Stimulated activated CD8-positive, alpha-beta memory T cell treated with anti-CD3 and anti-CD28 coated beads, Interleukin-15, amount 100 ng/mL, for 1 hour (primary cell): ENCODE data around the gene TMEM178B.

ENCODE experiments used
- DNase-seq: peaks from one replicate; pipeline ENCODE4 v3.0.0-alpha.2; 2020; ENCODE audit warnings: low read depth

Gene TMEM178B

DNA sequence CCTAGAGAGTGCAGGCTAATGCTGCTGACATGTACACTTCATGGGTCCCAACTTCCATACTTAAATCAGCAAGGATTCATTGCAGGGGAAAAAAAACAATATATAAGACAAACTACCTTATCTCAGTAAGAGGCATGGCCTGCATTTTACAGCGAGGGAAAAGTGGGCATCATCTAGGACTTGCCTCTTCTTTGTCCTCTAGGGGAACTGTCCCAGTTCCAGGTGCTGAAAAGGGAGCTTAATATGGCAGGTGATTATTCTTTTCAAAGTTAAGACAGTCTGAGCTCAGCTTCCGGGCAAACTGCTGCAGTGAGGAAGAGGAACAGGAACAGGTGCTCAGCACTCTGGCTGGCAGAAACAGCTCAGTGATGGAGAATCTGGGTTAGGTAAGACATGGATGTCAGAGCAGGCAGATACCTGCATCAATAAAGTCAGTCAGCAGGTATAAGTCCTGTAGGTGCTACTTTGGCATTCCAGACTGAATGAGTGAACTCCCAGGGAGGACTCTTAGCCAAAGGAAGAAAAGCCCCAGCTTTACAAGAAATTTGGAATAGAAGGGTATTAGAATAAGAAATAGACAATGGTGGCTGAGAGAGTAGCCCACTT lies 147.2 kb downstream of the TMEM178B start:
- no peak for DNase-seq

DNA sequence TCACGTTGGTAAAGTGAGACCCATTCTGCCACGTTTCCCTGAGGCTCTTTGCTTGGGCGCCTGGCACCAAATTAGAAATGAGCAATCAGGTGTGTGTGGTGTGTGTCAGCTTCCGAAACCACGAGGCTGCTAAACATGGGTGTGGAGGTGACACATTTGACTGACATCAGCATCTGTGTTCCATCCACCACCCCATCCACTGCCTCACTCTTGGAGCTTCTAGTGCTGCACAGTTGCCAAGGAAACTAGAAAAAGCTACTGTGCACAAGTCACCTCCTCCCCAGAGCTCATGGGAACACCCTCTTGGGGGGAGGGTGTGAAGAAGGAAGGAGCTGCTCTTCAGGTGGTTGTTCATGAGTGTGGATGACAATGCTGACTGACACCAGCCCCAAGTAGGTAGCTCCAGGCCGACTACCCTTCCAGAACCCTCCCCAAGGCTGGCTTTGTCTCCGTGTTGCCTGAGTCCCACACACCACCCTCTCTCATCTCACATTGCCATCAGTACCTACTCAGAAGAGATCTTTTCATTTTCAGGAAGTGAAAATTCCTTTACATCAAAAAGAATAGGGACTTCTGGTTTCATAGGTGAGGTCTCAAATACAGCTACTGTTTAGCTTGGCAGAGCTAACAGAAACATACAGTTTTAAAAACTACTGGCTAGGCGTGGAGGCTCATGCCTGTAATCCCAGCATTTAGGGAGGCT lies 152.2 kb downstream of the TMEM178B start:
- DNase-seq: no peak

DNA sequence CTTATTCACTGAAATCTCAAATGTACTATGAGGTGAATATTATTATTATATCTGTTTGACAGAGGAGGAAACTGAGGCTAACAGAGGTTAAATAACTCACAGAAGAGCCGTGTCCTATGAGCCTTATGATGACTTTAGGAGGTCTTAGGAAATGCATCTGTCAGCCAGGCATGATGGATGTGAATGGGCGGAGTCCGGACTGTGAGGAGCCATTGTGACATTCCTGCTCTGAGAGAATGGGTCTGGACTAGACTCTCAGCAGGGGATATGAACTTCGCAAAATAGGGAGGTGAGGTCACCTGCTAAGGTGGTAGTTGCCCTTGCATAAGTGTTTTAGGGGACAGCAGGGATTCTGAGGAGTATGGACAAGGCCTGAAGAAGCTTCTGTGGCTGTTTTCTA lies 153.6 kb downstream of the TMEM178B start:
- DNase-seq: no peak

DNA sequence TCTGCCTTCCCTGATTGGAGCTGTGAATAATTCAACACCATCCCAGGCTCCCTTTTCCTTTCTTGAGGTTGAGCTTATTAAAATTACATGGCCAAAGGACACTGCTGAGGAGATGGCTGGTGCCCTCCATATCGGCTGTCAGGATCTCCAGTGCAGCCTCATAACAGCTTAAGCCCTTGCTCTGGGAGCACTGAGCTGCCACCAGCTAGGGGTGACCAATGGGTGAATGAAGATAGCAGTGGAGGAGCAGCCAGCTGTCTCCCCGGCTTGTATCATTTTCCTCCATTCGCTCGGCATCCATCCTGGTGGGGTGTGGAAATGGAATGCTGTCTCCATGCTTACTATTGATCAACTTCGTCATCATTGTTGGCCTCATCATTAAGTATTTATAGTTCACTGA lies 154.6 kb downstream of the TMEM178B start:
- DNase-seq: no peak

DNA sequence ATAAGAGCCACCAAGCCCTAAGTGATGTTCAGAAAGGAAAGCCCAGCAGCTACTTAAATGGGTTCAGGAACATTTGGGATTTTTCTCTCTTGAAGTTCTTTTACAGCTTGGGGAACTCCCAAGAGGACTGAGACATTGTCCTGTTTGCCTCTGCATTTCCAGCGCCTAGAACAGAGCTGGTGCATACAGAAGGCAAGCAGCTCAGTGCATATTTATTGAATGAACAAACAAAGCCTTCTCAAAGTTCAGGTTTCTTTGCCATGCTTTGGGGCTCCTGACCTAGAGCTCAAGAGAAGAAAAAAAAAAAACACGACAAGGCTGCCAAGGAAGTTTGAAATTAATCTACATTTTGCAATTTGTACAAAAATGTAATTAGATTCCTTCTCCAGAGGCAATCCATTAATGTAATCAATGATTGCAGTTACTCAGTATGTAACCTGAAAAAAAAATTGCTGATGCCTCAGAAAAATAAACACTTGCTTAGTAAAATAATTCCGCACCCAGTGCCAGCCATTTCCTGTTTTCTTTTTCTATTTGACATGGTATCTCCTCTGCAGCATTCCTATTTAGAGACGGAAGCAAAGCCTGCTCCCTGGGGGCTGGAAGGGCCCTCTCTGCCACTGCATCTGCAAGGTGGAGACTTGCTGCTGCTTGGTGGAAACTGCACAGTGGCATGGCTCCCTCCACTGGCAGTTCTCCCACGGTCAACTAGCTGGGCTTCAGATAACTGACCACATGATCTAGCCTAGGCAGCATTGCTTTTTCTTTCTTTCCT lies 157.3 kb downstream of the TMEM178B start:
- DNase-seq: no peak

DNA sequence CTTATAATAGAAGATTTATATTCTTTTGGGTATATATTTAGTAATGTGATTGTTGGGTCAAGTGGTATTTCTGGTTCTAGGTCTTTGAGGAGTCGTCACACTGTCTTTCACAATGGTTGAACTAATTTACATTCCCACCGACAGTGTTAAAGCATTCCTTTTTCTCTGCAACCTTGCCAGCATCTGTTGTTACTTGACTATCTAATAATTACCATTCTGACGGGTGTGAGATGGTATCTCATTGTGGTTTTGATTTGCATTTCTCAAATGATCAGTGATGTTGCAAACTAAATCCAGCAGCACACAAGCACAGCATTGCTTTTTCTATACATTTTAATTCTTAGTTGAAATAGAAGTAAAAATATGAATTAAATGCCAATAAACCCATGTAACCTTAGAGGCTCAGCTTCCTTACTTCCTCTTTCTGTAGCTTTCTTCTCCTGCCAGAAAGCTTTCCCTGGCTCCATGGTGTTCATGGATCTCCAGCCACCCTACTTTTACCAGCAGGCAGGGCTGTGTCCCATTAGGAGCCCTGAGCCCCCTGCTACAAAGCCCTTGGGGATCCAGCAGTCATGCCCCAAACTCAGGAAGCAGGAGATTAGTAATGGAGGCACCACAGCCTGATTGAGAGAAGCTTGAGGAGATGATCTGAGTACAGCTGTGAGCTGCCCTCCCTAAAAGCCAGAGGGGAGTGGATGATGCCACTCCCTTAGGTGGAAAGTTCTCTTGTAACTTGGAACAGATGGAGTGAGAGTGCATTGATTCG lies 158.6 kb downstream of the TMEM178B start:
- DNase-seq: no peak

DNA sequence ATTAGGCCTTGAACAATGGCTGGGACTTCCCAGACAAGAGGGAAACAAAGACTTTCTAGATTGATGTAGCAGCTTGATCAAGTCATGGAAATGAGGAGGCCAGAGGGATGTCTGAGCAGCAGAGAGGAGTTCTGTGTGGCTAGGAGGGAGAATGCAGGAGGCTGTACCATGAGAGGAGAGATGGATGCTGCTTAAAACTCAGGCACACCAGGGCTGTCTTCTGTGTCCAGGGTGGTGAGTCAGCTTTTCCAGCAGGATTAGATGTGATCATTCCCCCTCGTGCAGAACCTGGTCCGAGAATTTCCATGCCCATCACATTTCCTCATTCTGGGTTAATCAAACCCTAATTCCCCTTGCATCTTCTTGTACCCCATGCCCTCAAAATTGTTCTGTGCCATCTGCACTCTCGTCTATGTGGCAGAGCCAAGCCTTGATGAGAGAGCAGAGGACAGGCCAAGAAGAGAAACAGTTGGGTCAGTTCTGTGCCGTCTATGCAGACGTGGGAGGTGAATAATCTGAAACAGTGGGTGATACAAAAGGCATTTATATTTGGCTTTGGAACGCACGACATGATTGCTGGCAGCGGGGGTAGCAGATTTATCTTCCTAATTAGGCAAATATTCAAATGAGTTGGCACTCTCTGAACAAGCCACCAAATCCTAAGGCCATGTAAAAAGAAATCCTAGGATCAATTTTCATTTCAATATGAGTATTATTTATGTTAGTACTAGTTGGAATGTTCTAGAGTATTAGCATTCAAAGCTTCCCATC lies 160.7 kb downstream of the TMEM178B start:
- no peak for DNase-seq

DNA sequence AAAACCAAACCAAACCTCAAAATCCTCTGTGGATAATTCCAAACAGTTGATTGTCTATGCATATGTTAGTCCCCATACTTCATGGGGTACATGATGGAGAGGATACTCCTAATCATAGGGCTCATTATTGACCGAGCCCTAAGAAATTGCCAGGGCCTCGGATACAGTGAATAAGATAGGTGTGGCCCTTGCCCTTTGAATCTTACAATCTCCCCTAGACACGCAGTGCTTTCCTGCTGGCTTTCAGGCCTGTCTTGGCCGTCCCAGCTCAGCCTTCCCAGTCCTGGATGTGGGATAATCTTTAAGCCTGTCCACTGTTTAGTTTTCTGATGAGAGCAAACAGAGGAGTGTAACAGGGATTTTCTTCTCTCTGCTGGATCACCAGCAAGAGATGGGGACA lies 161.8 kb downstream of the TMEM178B start:
- no peak for DNase-seq

DNA sequence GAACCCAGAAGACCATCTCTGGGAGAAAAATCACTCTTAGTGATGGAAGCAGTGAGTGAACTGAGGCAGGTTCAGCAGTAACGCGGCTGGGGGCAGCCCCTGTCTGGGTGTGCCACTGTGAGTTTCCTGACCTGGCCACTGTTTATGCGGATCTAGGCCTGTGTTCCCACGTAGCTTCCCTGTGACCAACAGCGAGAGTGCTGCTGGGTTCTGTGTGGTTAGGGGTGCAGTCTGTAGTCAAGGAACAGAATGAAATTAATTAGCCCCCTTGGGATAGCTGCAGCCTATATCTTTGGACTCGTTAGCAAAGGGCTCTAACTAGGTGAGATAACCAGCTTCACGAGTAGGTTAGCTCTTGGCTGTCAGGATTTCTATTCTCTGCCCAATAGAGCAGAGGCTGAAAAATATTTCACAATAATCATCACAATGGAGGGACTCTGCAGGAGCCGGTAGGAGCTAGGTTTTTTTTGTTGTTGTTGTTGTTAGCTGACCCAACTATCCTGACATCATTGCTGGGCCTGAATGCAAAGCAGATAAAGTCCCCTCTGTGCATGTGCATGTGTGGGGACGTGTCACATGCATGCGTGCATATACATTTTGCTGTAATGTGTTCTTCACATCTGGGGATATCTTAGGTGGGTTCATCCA lies 164.9 kb downstream of the TMEM178B start:
- DNase-seq: no peak

DNA sequence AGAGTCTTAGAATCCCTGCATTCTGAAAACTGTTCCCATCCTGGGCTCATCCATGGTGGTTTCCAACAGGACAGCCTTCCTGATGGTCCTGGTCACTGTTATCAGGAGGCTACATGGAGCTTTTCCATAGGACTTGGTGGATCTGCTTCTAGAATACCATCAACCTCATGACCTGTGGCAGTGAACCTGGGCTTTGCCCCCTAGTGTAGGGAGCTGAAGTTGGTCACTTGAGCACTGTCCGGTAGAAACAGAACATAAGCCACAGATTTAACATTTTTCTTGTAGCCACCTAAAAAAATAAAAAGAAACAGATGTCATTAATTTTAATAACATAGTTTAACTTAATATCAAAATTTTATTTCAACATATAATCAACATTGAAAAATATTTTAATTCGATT lies 165.8 kb downstream of the TMEM178B start:
- DNase-seq: no peak

DNA sequence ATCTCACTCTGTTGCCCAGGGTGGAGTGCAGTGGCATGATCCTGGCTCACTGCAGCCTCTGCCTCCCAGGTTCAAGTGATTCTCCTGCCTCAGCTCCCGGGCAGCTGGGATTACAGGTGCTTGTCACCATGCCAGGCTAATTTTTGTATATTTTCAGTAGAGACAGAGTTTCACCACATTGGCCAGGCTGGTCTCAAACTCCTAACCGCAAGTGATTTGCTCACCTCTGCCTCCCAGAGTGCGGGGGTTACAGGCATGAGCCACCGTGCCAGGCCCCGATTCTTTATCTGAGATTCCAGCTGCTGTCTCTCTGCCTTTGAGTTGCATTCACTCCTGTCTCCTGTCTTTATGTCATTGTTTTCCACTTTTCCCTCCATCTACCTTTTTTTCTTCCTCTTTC lies 168.7 kb downstream of the TMEM178B start:
- no peak for DNase-seq

DNA sequence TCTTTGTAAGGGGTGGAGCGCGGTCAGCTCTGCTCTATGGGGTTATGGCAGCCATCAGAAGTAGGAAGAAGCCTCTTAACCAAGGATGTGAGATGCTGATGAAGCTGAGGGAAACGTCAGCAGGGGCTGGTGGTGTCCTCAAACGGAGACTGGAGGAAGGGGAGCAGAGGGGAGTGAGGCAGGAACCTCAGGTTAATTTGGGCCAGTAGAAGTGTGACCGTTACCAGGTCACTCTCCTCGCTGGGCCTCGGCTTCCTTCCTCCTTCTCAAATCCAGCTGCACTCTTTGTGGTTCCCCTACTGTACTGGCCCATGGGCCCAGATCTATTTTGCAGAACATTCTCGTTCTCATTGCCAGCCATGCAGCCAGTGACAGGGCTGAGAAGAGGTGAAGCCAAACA lies 169.5 kb downstream of the TMEM178B start:
- no peak for DNase-seq

DNA sequence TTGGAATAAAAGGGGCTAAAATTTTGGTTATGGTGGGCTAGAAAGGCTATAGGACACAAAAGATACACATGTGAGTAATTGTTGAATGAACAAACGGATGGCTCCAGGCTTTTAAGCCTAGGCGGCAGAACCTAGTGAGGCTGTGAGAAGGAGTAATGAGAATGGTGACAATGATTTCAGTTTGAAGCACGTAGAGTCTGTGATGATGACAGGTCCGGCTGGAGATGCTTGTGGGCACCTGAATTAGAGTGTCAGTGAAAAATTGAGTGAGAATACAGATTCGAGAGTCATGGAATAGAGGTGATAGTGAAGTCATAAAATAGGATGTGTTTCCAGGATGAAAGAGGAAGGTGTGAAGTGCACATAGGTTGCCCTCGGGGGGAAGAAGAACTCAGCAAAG lies 170.6 kb downstream of the TMEM178B start:
- DNase-seq: no peak

DNA sequence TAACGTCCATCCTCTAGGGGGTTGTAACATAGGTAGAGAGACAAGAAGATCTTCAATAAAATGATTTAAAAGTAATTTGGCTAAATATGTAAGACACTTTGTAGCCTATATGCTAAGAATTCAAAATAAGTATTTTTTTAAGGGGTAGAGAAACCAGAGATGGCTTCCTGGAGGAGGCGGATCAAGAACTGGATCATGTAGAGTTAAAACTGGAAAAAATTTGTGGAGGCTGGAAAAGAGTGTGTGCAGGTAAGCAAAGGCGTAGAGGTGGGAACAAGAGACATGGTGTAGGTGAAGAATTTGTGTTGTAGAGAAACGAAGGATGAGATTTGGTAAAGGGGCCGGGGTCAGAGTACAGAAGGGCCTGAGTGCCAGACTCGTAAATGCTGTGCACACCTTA lies 172.6 kb downstream of the TMEM178B start:
- no peak for DNase-seq

DNA sequence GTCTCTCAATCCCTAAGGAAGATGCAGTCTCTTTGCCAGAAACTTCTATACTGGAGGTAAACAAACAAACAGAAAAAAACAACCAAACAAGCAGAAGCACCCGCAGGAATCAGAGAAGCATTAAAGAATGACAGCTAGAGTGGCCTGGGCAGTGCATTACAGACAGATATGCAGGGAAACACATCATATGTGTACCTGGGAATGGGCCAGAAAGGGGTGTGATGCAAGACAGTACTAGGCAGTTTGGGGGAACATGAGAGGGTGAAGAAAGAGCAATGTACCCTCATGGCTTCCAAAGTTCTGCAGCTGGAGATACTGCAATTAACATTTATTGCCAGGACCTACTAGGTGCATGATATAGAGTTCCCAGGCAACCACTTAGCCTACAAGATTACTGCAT lies 177.3 kb downstream of the TMEM178B start:
- no peak for DNase-seq

DNA sequence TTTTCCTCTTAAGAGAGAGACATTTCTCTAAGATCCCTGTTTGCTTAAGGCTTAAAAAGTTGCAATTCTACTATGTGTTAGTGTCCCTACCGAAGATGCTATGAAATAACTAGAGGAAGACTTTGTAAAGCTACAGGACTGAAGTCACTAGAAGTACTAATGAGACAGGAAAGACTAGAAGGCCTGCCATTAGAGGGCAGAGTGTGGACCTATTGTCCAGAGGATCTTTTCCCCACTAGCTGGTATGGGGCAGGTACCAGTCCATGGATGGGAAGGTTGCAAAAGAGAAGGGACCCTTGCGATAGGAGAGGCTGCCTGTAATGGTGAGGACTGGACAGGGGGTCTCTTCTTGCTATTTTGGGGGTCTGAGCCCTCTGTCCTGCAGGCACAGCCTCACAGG lies 178.1 kb downstream of the TMEM178B start:
- no peak for DNase-seq

DNA sequence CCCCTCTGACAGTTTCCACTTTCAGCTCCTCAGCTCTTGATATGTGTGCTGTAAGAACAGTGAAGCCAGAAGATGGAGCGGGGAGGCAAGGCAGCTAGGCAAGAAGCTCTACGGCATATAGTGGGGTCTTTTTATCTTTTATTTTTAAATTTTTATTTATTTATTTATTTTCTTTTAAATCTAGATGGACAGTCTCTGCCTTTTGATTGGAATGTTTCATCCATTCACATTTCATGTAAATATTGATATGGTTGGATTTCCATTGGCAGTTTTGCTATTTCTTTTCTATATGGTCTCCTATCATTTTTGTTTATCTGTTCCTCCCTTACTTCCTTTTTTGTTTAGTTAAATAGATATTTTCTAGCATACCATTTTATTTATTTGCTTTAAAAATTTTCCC lies 183.7 kb downstream of the TMEM178B start:
- no peak for DNase-seq

DNA sequence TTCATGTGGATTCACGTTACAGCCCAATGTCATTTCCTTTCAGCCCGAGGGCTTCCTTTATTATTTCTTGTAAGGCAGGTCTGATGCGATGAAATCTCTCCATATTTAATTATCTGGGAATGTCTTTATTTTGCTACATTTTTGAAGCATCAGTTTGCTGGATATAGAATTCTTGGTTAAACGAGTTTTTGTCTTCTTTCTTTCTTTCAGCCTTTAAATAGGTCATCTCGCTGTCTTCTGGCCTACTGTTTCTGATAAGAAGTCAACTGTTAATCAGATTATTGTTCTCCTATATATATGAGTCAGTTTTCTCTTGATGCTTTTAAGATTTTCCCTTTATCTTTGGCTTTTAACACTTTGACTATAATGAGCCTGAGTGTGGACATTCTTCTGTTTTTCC lies 184.7 kb downstream of the TMEM178B start:
- DNase-seq: no peak

DNA sequence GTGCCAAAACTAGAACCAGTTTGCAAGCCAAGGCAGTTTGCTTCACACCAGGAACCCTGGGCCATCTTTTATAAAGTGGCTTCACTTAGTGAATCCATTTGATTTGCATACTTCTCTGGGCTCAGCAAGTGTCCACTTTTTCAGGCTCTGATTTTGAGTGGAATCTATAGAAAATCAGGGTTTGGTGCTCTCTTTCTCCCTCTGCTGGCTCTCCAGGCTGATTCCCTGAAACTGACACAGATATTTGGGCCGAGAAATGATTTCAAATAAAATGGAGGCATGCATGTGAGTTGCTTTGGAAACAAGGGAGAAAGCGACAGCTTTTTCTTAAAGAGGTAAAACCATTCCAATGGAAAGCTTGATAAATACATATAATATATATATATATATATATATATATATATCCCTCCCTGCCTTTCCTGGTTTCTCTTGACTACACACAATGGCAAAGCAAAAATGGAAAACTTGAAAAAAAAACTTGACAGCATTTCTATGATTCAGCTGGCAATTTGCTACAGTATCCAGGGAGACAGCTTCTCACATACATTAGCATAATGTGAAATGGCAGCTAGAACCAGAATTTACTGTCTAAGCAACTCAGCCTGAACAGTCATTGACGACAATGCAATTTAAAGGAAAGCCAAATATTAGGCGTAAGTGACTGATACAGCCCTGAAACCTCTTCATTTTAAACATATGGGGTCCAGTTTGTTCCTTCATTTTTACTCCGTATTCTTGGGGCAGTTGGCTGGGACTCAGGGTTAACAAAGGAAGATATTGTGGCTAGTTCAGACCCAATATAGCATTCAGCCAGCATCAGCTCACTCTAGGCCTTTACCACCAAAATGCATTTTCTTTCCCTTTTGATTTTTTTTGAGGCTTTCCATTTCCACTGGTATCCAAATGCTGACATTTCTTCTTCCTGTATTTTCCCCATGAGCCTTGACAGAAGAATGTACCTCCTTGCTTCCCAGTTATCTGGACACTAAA lies 188.5 kb downstream of the TMEM178B start:
- no peak for DNase-seq

DNA sequence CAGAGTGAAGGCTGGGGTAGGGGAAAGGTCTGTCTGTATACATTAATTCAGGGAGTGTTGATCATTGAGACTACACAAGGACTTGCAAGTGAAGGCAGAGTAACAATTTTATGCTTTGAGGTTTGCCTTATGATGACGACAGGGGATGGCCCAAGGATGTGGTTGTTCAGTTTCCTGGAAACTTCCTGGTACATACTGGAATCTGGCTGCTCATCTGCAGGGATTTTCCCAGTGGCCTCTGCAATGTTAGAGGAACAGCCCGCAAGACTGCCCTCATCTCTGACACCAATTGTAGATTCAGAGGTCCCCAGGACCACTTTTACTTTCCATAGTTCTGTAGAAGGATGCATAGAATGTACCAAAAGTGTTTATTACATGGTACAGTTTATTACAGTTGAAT lies 189.6 kb downstream of the TMEM178B start:
- no peak for DNase-seq
